ENCODE data around the gene PATZ1.

Gene PATZ1

GRCh38 chr22:31333641-31334040 lies 12.5 kb downstream of the PATZ1 start:
- TF ChIP-seq MYC (IDR thresholded peaks at IDR 0.05; ENCODE audit: low read depth, low read length) (no peak), MAX (IDR thresholded peaks at IDR 0.05; ENCODE audit: low read depth, low read length) (no peak)
- no peak overlapping the region for H3K4me3 ChIP-seq (ENCODE audit: low read depth, low read length)
- no peak for DNase-seq (ENCODE audit: low read depth)

GRCh38 chr22:31332886-31333285 lies 13.3 kb downstream of the PATZ1 start:
- TF ChIP-seq POLR2A (IDR thresholded peaks at IDR 0.05; ENCODE audit: extremely low read depth, insufficient read length) (no peak), CTCF (IDR thresholded peaks at IDR 0.05; ENCODE audit: low read depth, low read length) (no peak), MAX (IDR thresholded peaks at IDR 0.05; ENCODE audit: low read depth, low read length) (no peak), MYC (IDR thresholded peaks at IDR 0.05; ENCODE audit: low read depth, low read length) (no peak)
- no peak for DNase-seq (ENCODE audit: low read depth)
- H3K4me3 ChIP-seq (ENCODE audit: low read depth, low read length) = no peak overlapping the region

GRCh38 chr22:31332010-31332409 lies 14.1 kb downstream of the PATZ1 start:
- no peak overlapping the region for H3K4me3 ChIP-seq (ENCODE audit: low read depth, low read length)

GRCh38 chr22:31329453-31330215 lies 16.5 kb downstream of the PATZ1 start:
- H3K4me3 ChIP-seq (ENCODE audit: low read depth, low read length) = no peak overlapping the region
- no peak for TF ChIP-seq MAX (IDR thresholded peaks at IDR 0.05; ENCODE audit: low read depth, low read length)
- no peak for TF ChIP-seq MYC (IDR thresholded peaks at IDR 0.05; ENCODE audit: low read depth, low read length)
- TF ChIP-seq CTCF (IDR thresholded peaks at IDR 0.05; ENCODE audit: low read depth, low read length) = no peak
- no peak for TF ChIP-seq POLR2A (IDR thresholded peaks at IDR 0.05; ENCODE audit: extremely low read depth, insufficient read length)
- DNase-seq (ENCODE audit: low read depth) = no peak

More at GRCh38 chr22:31332010-31332409, 14.1 kb downstream of the PATZ1 start:
- TF ChIP-seq CTCF (IDR thresholded peaks at IDR 0.05; ENCODE audit: low read depth, low read length) (no peak), MAX (IDR thresholded peaks at IDR 0.05; ENCODE audit: low read depth, low read length) (no peak), POLR2A (IDR thresholded peaks at IDR 0.05; ENCODE audit: extremely low read depth, insufficient read length) (no peak), MYC (IDR thresholded peaks at IDR 0.05; ENCODE audit: low read depth, low read length) (no peak)
- no peak for DNase-seq (ENCODE audit: low read depth)

- DNase-seq (ENCODE audit: low read depth) = no peak
- no peak overlapping the region for H3K4me3 ChIP-seq (ENCODE audit: low read depth, low read length)
- TF ChIP-seq MYC (IDR thresholded peaks at IDR 0.05; ENCODE audit: low read depth, low read length) (no peak), POLR2A (IDR thresholded peaks at IDR 0.05; ENCODE audit: extremely low read depth, insufficient read length) (no peak), MAX (IDR thresholded peaks at IDR 0.05; ENCODE audit: low read depth, low read length) (no peak), CTCF (IDR thresholded peaks at IDR 0.05; ENCODE audit: low read depth, low read length) (no peak)
Measured at GRCh38 chr22:31329029-31329428, 17.1 kb downstream of the PATZ1 start.

GRCh38 chr22:31328544-31328960 lies 17.6 kb downstream of the PATZ1 start:
- H3K4me3 ChIP-seq (ENCODE audit: low read depth, low read length) = no peak overlapping the region
- TF ChIP-seq POLR2A (IDR thresholded peaks at IDR 0.05; ENCODE audit: extremely low read depth, insufficient read length) (no peak), CTCF (IDR thresholded peaks at IDR 0.05; ENCODE audit: low read depth, low read length) (no peak), MAX (IDR thresholded peaks at IDR 0.05; ENCODE audit: low read depth, low read length) (no peak), MYC (IDR thresholded peaks at IDR 0.05; ENCODE audit: low read depth, low read length) (no peak)
- no peak for DNase-seq (ENCODE audit: low read depth)
